ENCODE data around the gene TLR4.

The TLR4 gene

DNA sequence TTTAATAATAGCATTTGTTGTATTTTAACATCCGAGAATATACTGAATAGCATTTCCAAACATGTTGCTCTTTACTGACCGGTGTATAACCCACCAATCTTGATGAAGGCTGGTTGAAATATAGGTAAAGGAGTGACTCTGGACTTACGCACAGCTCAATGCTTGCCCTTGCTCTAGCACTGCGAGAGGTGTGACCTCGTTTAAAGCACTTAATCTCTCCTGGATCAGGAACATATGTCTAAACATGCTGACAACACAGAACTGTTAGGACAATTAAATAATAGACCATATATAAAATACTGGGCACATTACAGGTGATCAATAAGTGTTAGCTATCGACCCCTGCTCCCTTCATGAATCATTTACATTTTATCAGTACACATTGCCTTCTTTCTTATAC is 28.3 kb downstream of the TLR4 start:
- TF ChIP-seq FOXP2 (optimal IDR thresholded peaks at IDR 0.05; ENCODE audit: control extremely low read depth, extremely low read length, insufficient read depth), result no peak
- no peak for TF ChIP-seq POLR2AphosphoS5 (IDR thresholded peaks at IDR 0.05; ENCODE audit: borderline replicate concordance, low read depth, low read length)
- no peak for TF ChIP-seq EZH2 (IDR thresholded peaks at IDR 0.05)
- Histone ChIP-seq H3K4me3 (no peak overlapping the region), H3K9me3 (ENCODE audit: low read depth, low read length) (no peaks in the 10 kb centered on the region), H3K9ac (ENCODE audit: insufficient read length) (no peak overlapping the region), H3K27ac (no peak overlapping the region), H3K36me3 (ENCODE audit: insufficient read depth, low read length) (no peaks in the 10 kb centered on the region)
- DNase-seq (ENCODE audit: low read depth, low spot score), result no peak

DNA sequence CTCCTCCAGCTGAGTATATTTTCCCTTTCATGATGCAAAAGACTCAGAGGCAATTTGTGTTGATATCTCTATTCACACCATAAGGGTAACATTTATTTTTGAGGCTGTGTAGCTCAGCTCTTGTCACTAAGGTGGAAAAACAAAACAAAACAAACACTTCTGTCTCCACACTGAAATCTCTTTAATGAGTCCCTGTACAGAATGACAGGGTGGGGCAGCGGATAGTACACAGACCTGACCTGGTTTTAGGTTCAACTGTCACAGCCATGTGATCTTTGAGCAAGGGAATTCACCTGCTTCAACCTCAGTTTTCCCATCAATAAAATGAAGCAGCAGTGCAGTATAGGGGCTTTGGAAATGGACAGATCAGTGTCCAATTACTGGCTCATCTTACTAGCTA is 29.3 kb downstream of the TLR4 start:
- Histone ChIP-seq H3K9ac (ENCODE audit: insufficient read length) (no peak overlapping the region), H3K4me3 (no peak overlapping the region), H3K27ac (no peak overlapping the region), H3K9me3 (ENCODE audit: low read depth, low read length) (no peaks in the 10 kb centered on the region), H3K36me3 (ENCODE audit: insufficient read depth, low read length) (no peaks in the 10 kb centered on the region)
- no peak for DNase-seq (ENCODE audit: low read depth, low spot score)
- TF ChIP-seq EZH2 (IDR thresholded peaks at IDR 0.05) (no peak), POLR2AphosphoS5 (IDR thresholded peaks at IDR 0.05; ENCODE audit: borderline replicate concordance, low read depth, low read length) (no peak), FOXP2 (optimal IDR thresholded peaks at IDR 0.05; ENCODE audit: control extremely low read depth, extremely low read length, insufficient read depth) (no peak)

DNA sequence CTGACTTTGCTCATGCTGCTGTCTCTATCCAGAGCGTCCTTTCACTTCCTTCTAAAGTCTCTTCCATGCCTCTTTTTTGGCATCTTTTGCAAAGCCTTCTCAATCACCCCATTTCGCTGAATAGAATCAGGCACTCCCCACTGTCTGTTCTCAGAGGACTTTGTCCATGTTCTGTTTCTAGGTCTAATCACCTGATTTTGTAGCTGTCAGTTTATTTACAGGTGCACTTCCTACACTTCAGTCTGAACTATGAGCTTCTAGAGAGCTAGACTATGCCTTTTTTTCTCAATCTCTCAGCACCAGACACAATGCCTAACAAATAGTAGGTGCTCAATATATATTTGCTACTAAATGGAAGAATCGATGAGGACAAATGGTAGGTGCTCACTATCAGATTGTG is 29.9 kb downstream of the TLR4 start:
- Histone ChIP-seq H3K4me3 (no peak overlapping the region), H3K27ac (no peak overlapping the region)

DNA sequence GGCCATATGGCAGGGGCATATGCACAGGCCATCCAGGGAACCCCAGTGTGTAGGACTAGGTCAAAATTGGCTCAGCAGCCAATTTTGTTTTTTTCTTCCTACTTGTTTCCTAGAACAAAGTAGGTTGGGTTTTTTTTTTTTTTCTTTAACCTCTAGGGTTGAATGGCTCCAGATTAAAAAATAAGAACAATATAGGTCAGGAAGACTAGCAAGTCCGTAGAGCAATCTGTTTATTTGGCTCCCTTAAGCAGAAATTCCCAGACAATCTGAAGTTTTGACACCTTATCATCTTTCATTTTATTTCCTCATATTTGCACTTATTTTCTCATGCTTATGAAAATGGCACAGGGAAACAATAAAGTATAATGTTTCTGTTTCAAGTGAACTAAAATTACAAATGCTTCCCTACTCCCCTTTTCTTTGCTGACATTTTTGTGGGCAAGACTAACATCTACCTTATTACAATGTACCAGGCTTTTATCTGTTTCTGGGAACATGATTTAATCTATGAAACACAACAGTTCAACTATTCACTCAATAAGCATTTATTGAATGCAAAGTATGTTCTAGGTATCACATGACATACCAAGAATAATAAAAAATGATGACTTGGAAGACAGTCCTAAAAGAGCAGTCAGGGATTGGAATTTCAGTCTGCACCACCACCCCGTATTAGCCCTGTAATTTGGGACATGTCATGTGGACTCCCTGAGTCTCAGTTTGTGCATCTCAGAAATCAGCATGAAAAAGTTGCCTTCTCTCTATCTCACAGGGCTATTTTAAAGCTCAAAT is 30.5 kb downstream of the TLR4 start:
- H3K4me3 ChIP-seq, result no peak overlapping the region
- no peak overlapping the region for H3K9ac ChIP-seq (ENCODE audit: insufficient read length)
- DNase-seq (ENCODE audit: low read depth, low spot score), result no peak
- no peaks in the 10 kb centered on the region for H3K36me3 ChIP-seq (ENCODE audit: insufficient read depth, low read length)
- no peak for TF ChIP-seq POLR2AphosphoS5 (IDR thresholded peaks at IDR 0.05; ENCODE audit: borderline replicate concordance, low read depth, low read length)
- TF ChIP-seq FOXP2 (optimal IDR thresholded peaks at IDR 0.05; ENCODE audit: control extremely low read depth, extremely low read length, insufficient read depth), result no peak
- no peak overlapping the region for H3K27ac ChIP-seq
- H3K9me3 ChIP-seq (ENCODE audit: low read depth, low read length), result no peaks in the 10 kb centered on the region

More for the DNA sequence above, 29.9 kb downstream of the TLR4 start:
- no peaks in the 10 kb centered on the region for H3K36me3 ChIP-seq (ENCODE audit: insufficient read depth, low read length)
- H3K9me3 ChIP-seq (ENCODE audit: low read depth, low read length), result no peaks in the 10 kb centered on the region
- no peak overlapping the region for H3K9ac ChIP-seq (ENCODE audit: insufficient read length)
- no peak for DNase-seq (ENCODE audit: low read depth, low spot score)
- TF ChIP-seq POLR2AphosphoS5 (IDR thresholded peaks at IDR 0.05; ENCODE audit: borderline replicate concordance, low read depth, low read length) (no peak), EZH2 (IDR thresholded peaks at IDR 0.05) (no peak), FOXP2 (optimal IDR thresholded peaks at IDR 0.05; ENCODE audit: control extremely low read depth, extremely low read length, insufficient read depth) (no peak)

DNA sequence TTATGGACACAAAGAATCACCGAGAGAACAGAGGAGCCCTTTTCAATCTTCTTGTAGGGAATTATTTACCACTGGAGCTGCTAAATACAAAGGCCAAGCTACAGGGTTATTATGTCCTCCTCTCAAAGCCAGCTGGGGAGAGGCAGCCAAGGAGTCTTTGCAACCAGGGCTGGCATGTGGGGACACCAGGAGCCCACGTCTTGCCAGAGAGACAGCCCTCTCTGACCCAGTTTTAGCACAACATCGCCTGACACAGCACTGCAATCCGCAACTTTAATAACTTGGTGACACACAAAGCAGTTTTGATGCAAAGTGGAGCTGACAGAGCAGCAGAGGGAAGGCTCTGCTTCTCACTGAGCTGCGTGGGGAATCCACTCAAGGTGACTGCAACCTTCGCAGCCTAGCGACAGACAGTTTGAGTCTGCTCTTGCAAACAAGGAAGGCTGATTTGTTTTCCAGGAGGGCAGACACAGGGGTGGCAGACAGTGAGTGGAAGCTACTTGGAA is 33.6 kb downstream of the TLR4 start:
- no peak for TF ChIP-seq POLR2AphosphoS5 (IDR thresholded peaks at IDR 0.05; ENCODE audit: borderline replicate concordance, low read depth, low read length)
- Histone ChIP-seq H3K4me3 (no peak overlapping the region), H3K9ac (ENCODE audit: insufficient read length) (no peak overlapping the region), H3K27ac (no peak overlapping the region), H3K9me3 (ENCODE audit: low read depth, low read length) (no peaks in the 10 kb centered on the region), H3K36me3 (ENCODE audit: insufficient read depth, low read length) (no peaks in the 10 kb centered on the region)
- no peak for DNase-seq (ENCODE audit: low read depth, low spot score)

DNA sequence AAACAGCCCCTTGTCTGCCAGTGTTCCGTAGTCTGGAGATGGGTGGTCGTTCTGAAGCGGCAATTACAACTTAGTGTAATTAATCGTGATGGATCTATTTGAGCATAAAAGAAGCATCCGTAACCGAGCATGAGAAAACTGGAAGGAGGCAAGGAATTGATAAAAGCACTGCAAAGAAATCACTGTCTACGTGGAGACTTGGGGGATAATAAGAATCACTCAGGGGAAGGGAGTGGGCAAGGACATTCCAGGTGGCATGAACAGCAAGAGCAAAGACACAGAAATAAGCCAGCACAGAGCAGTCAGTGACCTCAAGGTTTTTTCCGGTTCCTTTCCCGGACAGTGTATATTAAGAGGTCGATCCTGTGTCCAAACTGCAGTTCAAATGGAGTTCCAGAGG is 35.0 kb downstream of the TLR4 start:
- H3K36me3 ChIP-seq (ENCODE audit: insufficient read depth, low read length), result no peaks in the 10 kb centered on the region
- no peak overlapping the region for H3K27ac ChIP-seq
- TF ChIP-seq FOXP2 (optimal IDR thresholded peaks at IDR 0.05; ENCODE audit: control extremely low read depth, extremely low read length, insufficient read depth) (no peak), EZH2 (IDR thresholded peaks at IDR 0.05) (no peak), POLR2AphosphoS5 (IDR thresholded peaks at IDR 0.05; ENCODE audit: borderline replicate concordance, low read depth, low read length) (no peak)
- no peaks in the 10 kb centered on the region for H3K9me3 ChIP-seq (ENCODE audit: low read depth, low read length)
- H3K9ac ChIP-seq (ENCODE audit: insufficient read length), result no peak overlapping the region
- no peak for DNase-seq (ENCODE audit: low read depth, low spot score)
- H3K4me3 ChIP-seq, result no peak overlapping the region

DNA sequence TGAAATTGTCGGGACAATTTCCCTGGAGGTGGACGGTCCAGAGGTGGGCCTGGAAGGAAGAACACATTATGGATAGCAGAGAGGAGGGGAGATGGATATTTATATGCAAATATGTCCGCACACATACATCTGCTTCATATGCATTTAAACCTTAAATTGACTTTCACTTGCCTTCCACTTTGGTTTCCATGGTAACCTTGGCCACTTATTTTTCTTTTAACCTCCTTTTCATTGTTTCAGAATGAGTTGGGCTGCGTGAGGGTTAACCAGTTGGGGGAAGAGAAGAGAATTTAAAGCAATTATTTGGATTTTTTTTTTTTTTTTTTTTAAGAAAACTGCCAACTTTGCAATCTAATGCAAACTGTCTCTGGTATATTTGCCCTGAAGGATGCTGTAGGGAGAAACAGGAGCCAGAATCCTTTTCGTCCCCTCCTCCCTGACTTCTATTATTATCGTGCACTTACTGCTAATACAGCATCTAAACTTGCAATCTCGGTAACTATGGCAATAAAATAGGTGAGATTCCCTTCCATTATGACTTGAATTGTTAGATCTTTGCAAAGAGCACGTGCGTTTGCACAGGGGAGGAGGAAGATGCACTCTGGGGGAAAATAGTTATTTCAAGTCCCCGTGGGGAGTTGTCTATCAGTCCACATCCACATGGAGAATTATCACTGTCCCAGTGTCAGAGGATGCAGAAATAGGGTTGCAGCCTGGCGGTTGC is 35.6 kb downstream of the TLR4 start:
- no peak for DNase-seq (ENCODE audit: low read depth, low spot score)
- H3K9me3 ChIP-seq (ENCODE audit: low read depth, low read length), result no peaks in the 10 kb centered on the region
- no peaks in the 10 kb centered on the region for H3K36me3 ChIP-seq (ENCODE audit: insufficient read depth, low read length)
- H3K4me3 ChIP-seq, result no peak overlapping the region
- TF ChIP-seq FOXP2 (optimal IDR thresholded peaks at IDR 0.05; ENCODE audit: control extremely low read depth, extremely low read length, insufficient read depth) (no peak), POLR2AphosphoS5 (IDR thresholded peaks at IDR 0.05; ENCODE audit: borderline replicate concordance, low read depth, low read length) (no peak), EZH2 (IDR thresholded peaks at IDR 0.05) (no peak)
- H3K27ac ChIP-seq, result no peak overlapping the region
- no peak overlapping the region for H3K9ac ChIP-seq (ENCODE audit: insufficient read length)

DNA sequence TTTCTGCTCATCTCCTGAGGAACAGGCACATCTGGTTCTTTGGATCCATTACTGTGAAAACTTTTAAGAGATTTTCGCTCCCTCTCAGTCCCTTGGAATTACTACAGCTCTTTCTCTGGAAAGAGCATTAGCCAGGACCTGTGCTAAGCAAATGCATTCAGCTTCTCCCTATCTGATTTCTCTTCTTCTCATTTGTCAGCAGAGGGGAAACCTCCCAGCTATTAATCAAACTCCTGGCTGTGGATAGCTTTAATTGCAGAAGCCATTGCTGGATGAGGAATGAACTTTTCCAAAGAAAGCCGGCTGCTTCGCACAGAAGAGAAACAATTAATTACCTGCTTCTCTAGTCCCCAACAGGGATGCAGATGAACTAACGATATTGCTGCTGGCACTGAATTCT is 37.9 kb downstream of the TLR4 start:
- no peak for DNase-seq (ENCODE audit: low read depth, low spot score)

More for the DNA sequence above, 37.9 kb downstream of the TLR4 start:
- Histone ChIP-seq H3K9ac (ENCODE audit: insufficient read length) (no peak overlapping the region), H3K36me3 (ENCODE audit: insufficient read depth, low read length) (no peaks in the 10 kb centered on the region), H3K4me3 (no peak overlapping the region), H3K27ac (no peak overlapping the region), H3K9me3 (ENCODE audit: low read depth, low read length) (no peaks in the 10 kb centered on the region)
- TF ChIP-seq POLR2AphosphoS5 (IDR thresholded peaks at IDR 0.05; ENCODE audit: borderline replicate concordance, low read depth, low read length) (no peak), EZH2 (IDR thresholded peaks at IDR 0.05) (no peak), FOXP2 (optimal IDR thresholded peaks at IDR 0.05; ENCODE audit: control extremely low read depth, extremely low read length, insufficient read depth) (no peak)

Data from SK-N-MC (cell line).